ENCODE results near the gene LIPE.

Gene LIPE

DNA sequence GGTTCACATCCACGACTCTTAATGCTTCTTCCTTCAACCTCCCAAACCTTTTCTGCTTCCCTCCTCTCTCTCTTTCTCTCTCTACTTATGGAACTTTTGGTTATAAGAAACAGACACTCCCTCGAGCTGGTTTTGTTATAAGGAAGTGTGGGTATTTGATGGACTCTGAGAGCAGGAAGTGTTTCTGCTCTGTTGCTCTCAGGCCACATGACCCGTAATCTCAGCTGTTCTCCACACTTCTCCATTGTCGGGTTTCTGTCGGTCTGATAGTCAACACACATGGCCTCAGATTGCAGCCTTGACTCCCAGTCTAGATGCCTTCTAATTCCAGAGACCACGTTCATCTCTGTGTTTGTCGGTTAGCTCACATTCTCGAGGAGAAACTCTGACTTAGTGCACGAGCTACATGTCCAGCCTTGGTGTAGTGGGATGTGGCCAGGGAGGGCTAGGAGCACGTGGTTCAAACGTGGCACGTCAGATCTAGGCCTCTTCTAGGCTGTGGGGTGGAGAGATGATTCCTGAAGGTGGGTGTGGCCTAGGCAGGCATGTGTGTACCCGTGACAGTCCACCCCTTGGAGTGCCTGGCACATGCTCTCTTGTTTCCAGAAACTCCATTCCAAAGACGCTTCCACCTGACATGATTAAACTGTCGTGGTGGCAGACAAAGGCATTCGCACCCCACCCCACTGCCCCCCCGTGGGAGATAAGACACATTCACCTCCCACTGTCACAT is 63.4 kb downstream of the LIPE start:
- DNase-seq (ENCODE audit: low read depth) = no peak
- TF ChIP-seq, protein P1, sequence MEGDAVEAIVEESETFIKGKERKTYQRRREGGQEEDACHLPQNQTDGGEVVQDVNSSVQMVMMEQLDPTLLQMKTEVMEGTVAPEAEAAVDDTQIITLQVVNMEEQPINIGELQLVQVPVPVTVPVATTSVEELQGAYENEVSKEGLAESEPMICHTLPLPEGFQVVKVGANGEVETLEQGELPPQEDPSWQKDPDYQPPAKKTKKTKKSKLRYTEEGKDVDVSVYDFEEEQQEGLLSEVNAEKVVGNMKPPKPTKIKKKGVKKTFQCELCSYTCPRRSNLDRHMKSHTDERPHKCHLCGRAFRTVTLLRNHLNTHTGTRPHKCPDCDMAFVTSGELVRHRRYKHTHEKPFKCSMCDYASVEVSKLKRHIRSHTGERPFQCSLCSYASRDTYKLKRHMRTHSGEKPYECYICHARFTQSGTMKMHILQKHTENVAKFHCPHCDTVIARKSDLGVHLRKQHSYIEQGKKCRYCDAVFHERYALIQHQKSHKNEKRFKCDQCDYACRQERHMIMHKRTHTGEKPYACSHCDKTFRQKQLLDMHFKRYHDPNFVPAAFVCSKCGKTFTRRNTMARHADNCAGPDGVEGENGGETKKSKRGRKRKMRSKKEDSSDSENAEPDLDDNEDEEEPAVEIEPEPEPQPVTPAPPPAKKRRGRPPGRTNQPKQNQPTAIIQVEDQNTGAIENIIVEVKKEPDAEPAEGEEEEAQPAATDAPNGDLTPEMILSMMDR (conservative IDR thresholded peaks at IDR 0.05; ENCODE audit: low read depth, low read length) = no peak
- H3K4me3 ChIP-seq (ENCODE audit: low read depth, low read length) = no peak overlapping the region

DNA sequence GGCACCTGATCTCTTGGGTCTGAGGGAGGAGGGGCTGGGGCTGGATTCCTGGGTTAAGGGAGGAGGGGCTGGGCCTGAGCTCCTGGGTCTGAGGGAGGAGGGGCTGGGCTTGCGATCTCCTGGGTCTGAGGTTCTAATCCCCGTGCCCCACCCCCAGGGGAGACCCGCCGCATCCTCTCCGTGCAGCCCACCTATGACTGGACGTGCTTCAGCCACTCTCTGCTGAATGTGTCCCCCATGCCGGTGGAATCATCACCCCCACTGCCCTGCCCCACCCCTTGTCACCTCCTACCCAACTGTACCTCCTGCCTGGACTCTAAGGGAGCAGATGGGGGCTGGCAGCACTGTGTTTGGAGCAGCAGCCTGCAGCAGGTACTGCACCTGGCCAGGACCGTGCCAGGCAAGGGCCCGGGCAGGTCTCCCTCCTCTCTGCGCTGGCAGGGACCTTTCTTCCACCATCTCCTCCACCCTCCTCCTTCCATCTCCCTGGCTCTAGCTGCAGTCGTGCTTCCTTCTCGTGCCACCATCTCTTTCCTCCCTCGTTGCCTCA is 64.2 kb downstream of the LIPE start:
- DNase-seq (ENCODE audit: low read depth) = no peak
- TF ChIP-seq, protein P1 (conservative IDR thresholded peaks at IDR 0.05; ENCODE audit: low read depth, low read length) = no peak
- no peak overlapping the region for H3K4me3 ChIP-seq (ENCODE audit: low read depth, low read length)

DNA sequence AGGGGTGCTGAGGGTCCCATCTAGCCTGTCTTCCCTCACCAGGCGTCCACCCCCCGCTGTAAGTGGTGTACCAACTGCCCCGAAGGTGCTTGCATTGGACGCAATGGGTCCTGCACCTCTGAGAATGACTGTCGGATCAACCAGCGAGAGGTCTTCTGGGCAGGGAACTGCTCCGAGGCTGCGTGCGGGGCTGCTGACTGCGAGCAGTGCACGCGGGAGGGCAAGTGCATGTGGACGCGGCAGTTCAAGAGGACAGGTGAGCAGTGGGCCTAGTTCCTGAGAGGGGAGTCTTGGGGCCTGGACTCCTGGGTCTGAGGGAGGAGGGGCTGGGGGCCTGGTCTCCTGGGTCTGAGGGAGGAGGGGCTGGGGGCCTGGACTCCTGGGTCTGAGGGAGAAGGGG is 64.8 kb downstream of the LIPE start:
- DNase-seq (ENCODE audit: low read depth) = no peak
- no peak overlapping the region for H3K4me3 ChIP-seq (ENCODE audit: low read depth, low read length)
- TF ChIP-seq, protein P1 (conservative IDR thresholded peaks at IDR 0.05; ENCODE audit: low read depth, low read length) = no peak

DNA sequence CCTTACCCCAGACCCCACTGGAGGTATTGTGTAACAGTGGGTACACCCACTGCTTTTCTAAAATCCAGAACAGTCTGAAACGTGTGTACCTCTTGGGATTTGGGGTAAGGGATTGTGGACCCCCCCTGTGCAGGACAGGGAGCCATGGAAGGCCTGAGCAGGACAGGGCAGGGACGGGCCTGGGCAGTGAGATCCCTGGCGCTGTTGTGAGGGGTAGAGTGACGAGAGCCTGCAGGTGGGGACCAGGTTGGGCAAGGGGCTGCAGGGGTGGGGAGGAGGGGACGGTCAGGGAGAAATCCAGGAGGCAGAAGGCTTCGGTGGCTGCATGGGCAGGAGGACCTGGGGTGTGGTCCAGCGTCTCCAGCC is 65.7 kb downstream of the LIPE start:
- H3K4me3 ChIP-seq (ENCODE audit: low read depth, low read length) = no peak overlapping the region
- no peak for DNase-seq (ENCODE audit: low read depth)
- TF ChIP-seq, protein P1 (conservative IDR thresholded peaks at IDR 0.05; ENCODE audit: low read depth, low read length) = no peak

DNA sequence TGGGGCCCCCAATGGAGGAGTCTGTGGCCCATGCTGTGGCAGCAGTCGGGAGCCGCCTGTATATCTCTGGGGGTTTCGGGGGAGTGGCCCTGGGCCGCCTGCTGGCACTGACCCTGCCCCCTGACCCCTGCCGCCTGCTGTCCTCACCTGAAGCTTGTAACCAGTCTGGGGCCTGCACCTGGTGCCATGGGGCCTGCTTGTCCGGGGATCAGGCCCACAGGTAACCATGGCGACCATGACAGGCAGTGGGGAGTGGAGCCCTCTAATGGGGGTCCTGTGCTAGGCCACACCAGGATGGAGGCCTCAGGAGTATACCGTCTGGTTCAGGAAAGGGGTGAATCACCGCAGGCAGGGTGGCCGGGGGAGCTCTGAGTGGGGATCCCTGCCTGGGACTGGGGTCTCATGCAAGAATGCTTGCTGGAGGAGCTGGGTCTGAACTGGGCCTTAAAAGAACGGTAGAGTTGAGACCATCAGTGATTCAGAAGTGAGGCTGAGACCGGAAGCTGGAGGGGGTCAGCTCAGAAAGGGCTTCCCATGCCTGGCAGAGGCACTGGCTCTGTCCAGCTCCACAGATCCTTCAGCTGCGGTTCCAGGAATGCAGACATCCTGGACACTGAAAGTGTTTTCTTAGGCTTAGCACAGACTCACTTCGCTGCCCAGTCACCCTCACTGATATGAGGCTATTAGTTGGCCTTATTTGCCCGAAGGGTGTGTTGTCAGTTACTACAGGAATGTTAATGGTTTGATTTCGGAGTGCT is 66.2 kb downstream of the LIPE start:
- TF ChIP-seq, protein P1 (conservative IDR thresholded peaks at IDR 0.05; ENCODE audit: low read depth, low read length) = no peak
- H3K4me3 ChIP-seq (ENCODE audit: low read depth, low read length) = no peak overlapping the region
- DNase-seq (ENCODE audit: low read depth) = no peak

DNA sequence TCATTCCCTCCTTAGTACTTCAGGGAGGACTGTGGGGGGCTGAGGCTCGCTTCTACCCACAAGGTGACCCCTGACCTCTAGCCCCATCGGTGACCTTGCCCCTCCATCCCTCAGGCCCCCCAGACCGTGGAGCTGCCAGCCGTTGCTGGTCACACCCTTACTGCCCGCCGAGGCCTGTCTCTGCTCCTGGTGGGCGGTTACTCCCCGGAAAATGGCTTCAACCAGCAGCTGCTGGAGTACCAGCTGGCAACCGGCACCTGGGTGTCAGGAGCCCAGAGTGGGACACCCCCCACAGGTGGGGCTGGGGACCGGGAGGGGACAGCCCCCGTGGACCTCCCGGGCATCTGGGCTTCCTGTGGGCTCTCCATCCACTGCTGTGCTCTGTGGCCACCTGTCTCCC is 69.9 kb downstream of the LIPE start:
- DNase-seq (ENCODE audit: low read depth) = no peak
- TF ChIP-seq, protein P1 (conservative IDR thresholded peaks at IDR 0.05; ENCODE audit: low read depth, low read length) = no peak
- no peak overlapping the region for H3K4me3 ChIP-seq (ENCODE audit: low read depth, low read length)

All from choroid plexus epithelial cell (primary cell).